ENCODE results near the gene C10orf105. TPM values are rescaled to one million over a fixed set of nuclear protein-coding genes. Genes with fewer than 3 reads are reported as not detected.

Gene C10orf105
- total RNA-seq, 4 donors from 2014 or later: 0.06 to 0.17 (median 0.11) TPM; not detected in 1

DNA sequence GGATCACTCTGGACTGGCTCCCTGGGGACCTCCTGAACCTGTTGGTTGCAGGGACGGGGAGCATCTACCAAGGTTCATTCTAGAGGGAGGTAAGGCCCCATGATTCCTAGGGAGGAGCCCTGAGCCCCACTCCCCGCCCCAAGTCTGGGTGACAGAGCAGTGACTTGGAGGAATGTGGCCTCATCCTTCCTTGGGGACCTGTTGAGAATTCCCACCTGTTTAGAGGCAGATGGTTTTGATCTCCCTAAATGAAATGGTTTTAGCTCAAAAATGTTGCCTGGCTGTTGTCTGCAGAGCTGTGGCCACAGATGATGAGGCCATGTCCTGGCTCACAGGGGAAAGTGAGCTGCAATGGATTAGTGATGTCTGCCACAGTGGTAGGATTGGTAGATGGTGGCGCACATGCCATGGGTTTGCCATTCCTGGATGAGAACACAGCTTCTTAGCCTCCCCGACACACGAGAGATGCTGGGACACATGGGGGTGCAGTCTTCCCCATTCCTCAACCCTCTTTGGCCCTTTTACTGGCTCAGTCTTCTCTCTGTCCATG, 12.3 kb downstream of the C10orf105 start:
- no peak for DNase-seq (ENCODE audit: extremely low spot score)
- Histone ChIP-seq H3K4me3 (no peak overlapping the region), H3K27me3 (no peaks in the 10 kb centered on the region), H3K9me3 (no peaks in the 10 kb centered on the region), H3K4me1 (peaks cover 3 to 18% (median 11%) of the 10 kb centered on the region in 4 donors), H3K27ac (replicated peaks in 1 of 4) (no peak overlapping the region), H3K36me3 (no peaks in the 10 kb centered on the region)
- 87% methylated on average over 5 of the region's 5 CpGs for WGBS
- intact Hi-C loops (cut with DNase I): loop anchor here (5.0 kb wide), 4 partner anchors 95 to 390 kb away; partner anchors contain the start of gene SLC29A3
- TF ChIP-seq POLR2AphosphoS5 (IDR thresholded peaks at IDR 0.05) (no peak), EP300 (IDR thresholded peaks at IDR 0.05) (no peak), POLR2A (IDR thresholded peaks at IDR 0.05; ENCODE audit: low read depth) (no peak)
- TF ChIP-seq, protein P1, sequence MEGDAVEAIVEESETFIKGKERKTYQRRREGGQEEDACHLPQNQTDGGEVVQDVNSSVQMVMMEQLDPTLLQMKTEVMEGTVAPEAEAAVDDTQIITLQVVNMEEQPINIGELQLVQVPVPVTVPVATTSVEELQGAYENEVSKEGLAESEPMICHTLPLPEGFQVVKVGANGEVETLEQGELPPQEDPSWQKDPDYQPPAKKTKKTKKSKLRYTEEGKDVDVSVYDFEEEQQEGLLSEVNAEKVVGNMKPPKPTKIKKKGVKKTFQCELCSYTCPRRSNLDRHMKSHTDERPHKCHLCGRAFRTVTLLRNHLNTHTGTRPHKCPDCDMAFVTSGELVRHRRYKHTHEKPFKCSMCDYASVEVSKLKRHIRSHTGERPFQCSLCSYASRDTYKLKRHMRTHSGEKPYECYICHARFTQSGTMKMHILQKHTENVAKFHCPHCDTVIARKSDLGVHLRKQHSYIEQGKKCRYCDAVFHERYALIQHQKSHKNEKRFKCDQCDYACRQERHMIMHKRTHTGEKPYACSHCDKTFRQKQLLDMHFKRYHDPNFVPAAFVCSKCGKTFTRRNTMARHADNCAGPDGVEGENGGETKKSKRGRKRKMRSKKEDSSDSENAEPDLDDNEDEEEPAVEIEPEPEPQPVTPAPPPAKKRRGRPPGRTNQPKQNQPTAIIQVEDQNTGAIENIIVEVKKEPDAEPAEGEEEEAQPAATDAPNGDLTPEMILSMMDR (IDR thresholded peaks at IDR 0.05): no peak

DNA sequence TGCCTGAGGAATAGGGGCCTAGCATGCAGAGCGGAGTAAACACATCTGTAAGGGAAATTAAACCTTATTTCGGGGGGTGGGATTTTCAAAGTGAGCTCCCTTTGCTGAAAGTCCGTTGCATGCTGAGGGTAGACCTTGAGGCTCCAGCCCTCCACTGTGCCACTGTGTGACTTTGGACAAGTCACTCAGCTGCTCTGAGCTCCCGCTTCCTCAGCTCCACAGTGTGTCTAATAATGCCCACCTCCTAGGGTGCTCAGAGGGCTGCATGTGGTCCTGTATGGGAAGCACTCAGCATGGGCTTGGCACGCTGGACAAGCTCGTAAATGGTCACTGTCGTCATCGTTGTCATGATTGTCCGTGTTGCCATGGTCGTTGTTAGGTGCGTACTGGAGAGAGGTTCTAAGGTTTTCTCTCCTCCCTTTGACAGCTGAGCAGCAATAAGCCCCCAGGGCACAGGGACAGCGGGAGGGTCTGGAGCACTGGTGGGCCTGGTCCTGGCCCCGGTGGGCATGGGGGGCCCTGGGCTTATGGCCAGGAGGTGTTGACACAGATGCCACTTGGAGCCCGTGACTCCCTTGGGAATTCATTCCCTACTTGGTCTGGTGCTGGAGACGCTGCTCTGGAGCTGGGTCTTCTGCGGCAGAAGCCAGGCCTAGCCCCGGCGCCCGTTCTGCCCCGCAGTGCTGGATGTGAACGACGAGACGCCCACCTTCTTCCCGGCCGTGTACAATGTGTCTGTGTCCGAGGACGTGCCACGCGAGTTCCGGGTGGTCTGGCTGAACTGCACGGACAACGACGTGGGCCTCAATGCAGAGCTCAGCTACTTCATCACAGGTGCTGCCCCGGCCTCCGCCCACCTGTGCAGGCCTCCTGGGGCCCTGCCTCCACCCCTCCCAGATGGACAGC, 13.1 kb downstream of the C10orf105 start:
- no peaks in the 10 kb centered on the region for H3K9me3 ChIP-seq
- no peak overlapping the region for H3K27ac ChIP-seq (replicated peaks in 1 of 4)
- no peak for DNase-seq (ENCODE audit: extremely low spot score)
- peaks cover 3 to 19% (median 11%) of the 10 kb centered on the region in 4 donors for H3K4me1 ChIP-seq
- intact Hi-C loops (cut with DNase I): loop anchor here (5.0 kb wide), 4 partner anchors 94 to 389 kb away; partner anchors contain the start of gene SLC29A3
- H3K36me3 ChIP-seq: no peaks in the 10 kb centered on the region
- no peak for TF ChIP-seq EP300 (IDR thresholded peaks at IDR 0.05)
- no peaks in the 10 kb centered on the region for H3K27me3 ChIP-seq
- no peak overlapping the region for H3K4me3 ChIP-seq
- 94% methylated on average over 33 of the region's 35 CpGs for WGBS

DNA sequence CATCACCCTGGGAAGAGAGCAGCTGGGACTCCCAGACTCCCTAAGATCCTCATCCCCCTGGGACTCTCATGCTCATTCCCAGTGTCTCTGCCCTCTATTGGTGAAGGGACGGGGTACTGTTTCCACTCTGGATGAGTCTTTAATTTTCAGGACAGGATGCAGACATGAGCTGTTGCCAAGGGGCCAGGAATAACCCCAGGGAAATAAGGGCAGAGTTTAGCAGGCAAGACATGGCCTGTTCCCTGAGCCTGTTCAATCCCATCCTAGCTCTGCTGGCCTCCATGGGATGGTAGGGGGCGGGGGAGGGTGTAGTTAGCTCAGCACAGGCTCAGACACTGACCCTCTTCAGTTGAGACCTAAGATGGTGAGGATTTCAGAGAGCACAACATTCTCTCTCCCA, 14.0 kb downstream of the C10orf105 start:
- H3K9me3 ChIP-seq: no peaks in the 10 kb centered on the region
- WGBS: 73% methylated on average over 2 of the region's 2 CpGs
- no peak overlapping the region for H3K27ac ChIP-seq (replicated peaks in 1 of 4)
- H3K27me3 ChIP-seq: no peaks in the 10 kb centered on the region
- H3K4me1 ChIP-seq: peaks cover 11 to 27% (median 17%) of the 10 kb centered on the region in 4 donors
- H3K4me3 ChIP-seq: no peak overlapping the region
- TF ChIP-seq, protein P1 (IDR thresholded peaks at IDR 0.05): no peak
- TF ChIP-seq EP300 (IDR thresholded peaks at IDR 0.05) (no peak), POLR2AphosphoS5 (IDR thresholded peaks at IDR 0.05) (no peak), POLR2A (IDR thresholded peaks at IDR 0.05; ENCODE audit: low read depth) (no peak)
- intact Hi-C loops (cut with DNase I): loop anchor here (5.0 kb wide), 4 partner anchors 93 to 388 kb away; partner anchors contain the start of gene SLC29A3
- DNase-seq (ENCODE audit: extremely low spot score): no peak
- H3K36me3 ChIP-seq: no peaks in the 10 kb centered on the region

DNA sequence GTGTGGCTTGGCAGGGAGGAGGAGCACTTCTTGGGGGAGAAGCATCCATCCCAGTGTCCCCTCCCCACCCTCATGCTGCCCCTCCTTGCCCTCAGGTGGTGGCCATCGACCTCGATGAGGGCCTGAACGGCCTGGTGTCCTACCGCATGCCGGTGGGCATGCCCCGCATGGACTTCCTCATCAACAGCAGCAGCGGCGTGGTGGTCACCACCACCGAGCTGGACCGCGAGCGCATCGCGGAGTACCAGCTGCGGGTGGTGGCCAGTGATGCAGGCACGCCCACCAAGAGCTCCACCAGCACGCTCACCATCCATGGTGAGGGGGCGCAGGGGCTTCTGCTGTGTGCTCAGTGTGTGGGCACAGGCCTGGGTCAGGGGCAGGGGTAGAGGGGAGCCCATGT, 14.8 kb downstream of the C10orf105 start:
- no peaks in the 10 kb centered on the region for H3K27me3 ChIP-seq
- no peak overlapping the region for H3K4me3 ChIP-seq
- no CpG with 5 or more reads among the region's 18 CpGs for WGBS
- H3K4me1 ChIP-seq: peaks cover 13 to 34% (median 22%) of the 10 kb centered on the region in 4 donors
- no peaks in the 10 kb centered on the region for H3K36me3 ChIP-seq
- TF ChIP-seq EP300 (IDR thresholded peaks at IDR 0.05) (no peak), POLR2AphosphoS5 (IDR thresholded peaks at IDR 0.05) (no peak), POLR2A (IDR thresholded peaks at IDR 0.05; ENCODE audit: low read depth) (no peak)
- TF ChIP-seq, protein P1 (IDR thresholded peaks at IDR 0.05): no peak
- DNase-seq (ENCODE audit: extremely low spot score): no peak
- no peaks in the 10 kb centered on the region for H3K9me3 ChIP-seq
- intact Hi-C loops (cut with DNase I): loop anchor here (5.0 kb wide), 4 partner anchors 93 to 388 kb away; partner anchors contain the start of gene SLC29A3
- H3K27ac ChIP-seq (replicated peaks in 1 of 4): no peak overlapping the region

DNA sequence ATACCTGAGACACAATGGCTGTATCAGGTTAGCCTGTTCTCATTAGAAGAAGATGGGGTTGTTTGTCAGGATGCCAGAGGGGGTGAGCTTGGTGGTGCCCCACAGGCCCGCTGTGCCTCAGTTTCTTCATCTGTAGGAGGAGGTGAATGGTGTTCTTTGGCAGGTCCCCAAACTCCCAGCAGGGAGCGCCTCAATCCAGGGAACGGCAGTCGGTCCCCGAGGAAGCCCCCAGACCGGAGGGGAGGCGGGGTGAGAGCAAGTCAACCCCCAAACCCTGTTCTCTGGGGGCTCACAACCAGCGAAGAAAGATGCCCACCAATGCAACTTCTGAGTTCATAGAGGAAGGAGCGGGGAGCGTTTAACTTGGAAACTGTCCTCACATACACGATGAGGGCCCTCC, 16.0 kb downstream of the C10orf105 start:
- DNase-seq (ENCODE audit: extremely low spot score): no peak
- Histone ChIP-seq H3K4me1 (peaks cover 13 to 34% (median 21%) of the 10 kb centered on the region in 4 donors), H3K4me3 (no peak overlapping the region), H3K36me3 (no peaks in the 10 kb centered on the region), H3K27me3 (no peaks in the 10 kb centered on the region), H3K9me3 (no peaks in the 10 kb centered on the region), H3K27ac (replicated peaks in 1 of 4) (no peak overlapping the region)
- 92% methylated on average over 6 of the region's 11 CpGs for WGBS
- intact Hi-C loops (cut with DNase I): no loop called here
- TF ChIP-seq POLR2A (IDR thresholded peaks at IDR 0.05; ENCODE audit: low read depth) (no peak), EP300 (IDR thresholded peaks at IDR 0.05) (no peak), POLR2AphosphoS5 (IDR thresholded peaks at IDR 0.05) (no peak)
- TF ChIP-seq, protein P1 (IDR thresholded peaks at IDR 0.05): no peak

All from esophagus muscularis mucosa (tissue), 4 donors.